Measurements from ENCODE around the gene SPNS3. TPM values are rescaled to one million over a fixed set of nuclear protein-coding genes. Genes with fewer than 3 reads are reported as not detected.

Gene SPNS3
- total and polyA plus RNA-seq, 7 donors = 1.6 TPM; not detected in 6

DNA sequence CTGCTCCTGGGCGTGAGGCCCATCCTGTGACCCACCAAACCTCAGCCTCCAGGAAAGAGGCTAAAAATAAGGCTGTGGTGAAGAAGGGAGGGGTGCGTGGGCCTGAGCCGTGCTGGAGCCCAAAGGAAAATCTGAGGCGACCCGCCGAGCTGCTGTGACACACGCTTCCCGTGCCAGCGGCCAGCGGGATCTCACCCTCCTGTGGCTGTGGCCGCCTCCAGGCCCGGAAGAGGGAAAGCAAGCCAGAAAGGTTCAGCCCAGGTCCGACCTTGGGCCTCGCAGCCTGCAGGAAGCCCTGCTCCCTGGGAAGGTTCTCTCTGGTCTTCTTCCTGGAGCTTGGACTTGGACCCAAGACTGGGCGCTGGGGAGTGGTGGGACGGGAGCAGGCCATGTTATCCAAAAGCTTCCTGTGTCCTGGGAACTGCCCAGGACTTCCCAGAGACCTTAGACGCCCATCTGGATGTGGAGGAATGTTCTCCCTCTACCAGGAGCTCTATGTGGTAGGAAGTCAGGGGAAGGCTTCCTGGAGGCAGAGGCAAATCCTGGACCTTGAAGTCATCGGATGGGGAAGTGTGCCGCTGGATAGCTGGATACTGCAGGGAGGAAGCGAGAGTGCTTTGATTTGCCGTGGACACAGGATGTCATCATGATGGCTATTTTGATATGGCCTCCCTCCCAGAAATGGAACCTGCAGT is 76.3 kb downstream of the SPNS3 start:
- Histone ChIP-seq H3K36me3 (no peaks in the 10 kb centered on the region), H3K27ac (peak overlapping the region in 3 of 4 donors; percentile 16 to 66 (median 25)), H3K9me3 (no peaks in the 10 kb centered on the region), H3K27me3 (peaks cover 0 to 24% (median 0%) of the 10 kb centered on the region in 3 donors), H3K4me1 (peaks cover 0 to 4% (median 0%) of the 10 kb centered on the region in 4 donors), H3K4me3 (no peak overlapping the region)
- DNase-seq = peak; percentile 55
- intact Hi-C loops (cut with DNase I) = no loop called here
- WGBS, 2 donors = 75 to 89% methylated on average over 21 of the region's 21 CpGs
- no peak for TF ChIP-seq EP300 (IDR thresholded peaks at IDR 0.05)
- TF ChIP-seq POLR2AphosphoS5 (IDR thresholded peaks at IDR 0.05) = no peak
- TF ChIP-seq POLR2A (IDR thresholded peaks at IDR 0.05) = no peak
- TF ChIP-seq, protein P1, sequence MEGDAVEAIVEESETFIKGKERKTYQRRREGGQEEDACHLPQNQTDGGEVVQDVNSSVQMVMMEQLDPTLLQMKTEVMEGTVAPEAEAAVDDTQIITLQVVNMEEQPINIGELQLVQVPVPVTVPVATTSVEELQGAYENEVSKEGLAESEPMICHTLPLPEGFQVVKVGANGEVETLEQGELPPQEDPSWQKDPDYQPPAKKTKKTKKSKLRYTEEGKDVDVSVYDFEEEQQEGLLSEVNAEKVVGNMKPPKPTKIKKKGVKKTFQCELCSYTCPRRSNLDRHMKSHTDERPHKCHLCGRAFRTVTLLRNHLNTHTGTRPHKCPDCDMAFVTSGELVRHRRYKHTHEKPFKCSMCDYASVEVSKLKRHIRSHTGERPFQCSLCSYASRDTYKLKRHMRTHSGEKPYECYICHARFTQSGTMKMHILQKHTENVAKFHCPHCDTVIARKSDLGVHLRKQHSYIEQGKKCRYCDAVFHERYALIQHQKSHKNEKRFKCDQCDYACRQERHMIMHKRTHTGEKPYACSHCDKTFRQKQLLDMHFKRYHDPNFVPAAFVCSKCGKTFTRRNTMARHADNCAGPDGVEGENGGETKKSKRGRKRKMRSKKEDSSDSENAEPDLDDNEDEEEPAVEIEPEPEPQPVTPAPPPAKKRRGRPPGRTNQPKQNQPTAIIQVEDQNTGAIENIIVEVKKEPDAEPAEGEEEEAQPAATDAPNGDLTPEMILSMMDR (IDR thresholded peaks at IDR 0.05) = no peak

DNA sequence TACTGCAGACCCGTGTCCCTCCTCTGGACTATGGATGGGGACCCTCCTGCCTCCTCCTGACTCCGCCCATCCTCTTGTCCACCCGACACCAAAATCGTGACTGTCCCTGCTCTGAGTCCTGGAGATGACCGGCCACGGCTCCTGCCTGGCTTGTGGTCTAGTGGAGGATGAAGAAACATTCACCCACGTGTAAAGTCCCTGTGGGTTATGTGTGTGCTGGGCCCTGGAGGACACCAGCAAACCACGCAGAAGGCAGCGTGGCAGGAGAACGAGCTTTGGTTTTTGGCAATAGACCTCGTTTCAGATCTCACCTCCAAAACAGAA is 76.8 kb downstream of the SPNS3 start:
- Histone ChIP-seq H3K4me3 (no peak overlapping the region), H3K27me3 (peaks cover 0 to 18% (median 0%) of the 10 kb centered on the region in 3 donors), H3K9me3 (no peaks in the 10 kb centered on the region), H3K4me1 (peaks cover 0 to 4% (median 0%) of the 10 kb centered on the region in 4 donors), H3K36me3 (no peaks in the 10 kb centered on the region), H3K27ac (peak overlapping the region in 2 of 4 donors; percentile 25 to 66)
- intact Hi-C loops (cut with DNase I) = no loop called here
- peak; percentile 47 for DNase-seq
- TF ChIP-seq POLR2AphosphoS5 (IDR thresholded peaks at IDR 0.05) = no peak
- TF ChIP-seq EP300 (IDR thresholded peaks at IDR 0.05) = no peak
- no peak for TF ChIP-seq POLR2A (IDR thresholded peaks at IDR 0.05)
- TF ChIP-seq, protein P1 (IDR thresholded peaks at IDR 0.05) = no peak
- WGBS, 2 donors = 76 to 85% methylated on average over 11 of the region's 11 CpGs

GRCh38 chr17:4511199-4511932 is 77.6 kb downstream of the SPNS3 start:
- Histone ChIP-seq H3K27ac (peak overlapping the region in 1 of 4 donors; percentile 66), H3K27me3 (peaks cover 0 to 11% (median 0%) of the 10 kb centered on the region in 3 donors), H3K4me1 (peaks cover 0 to 2% (median 0%) of the 10 kb centered on the region in 4 donors), H3K9me3 (no peaks in the 10 kb centered on the region), H3K4me3 (no peak overlapping the region), H3K36me3 (no peaks in the 10 kb centered on the region)
- peak; percentile 54 for DNase-seq
- WGBS, 2 donors = 85 to 86% methylated on average over 10 of the region's 10 CpGs
- TF ChIP-seq, protein P1 (IDR thresholded peaks at IDR 0.05) = no peak
- TF ChIP-seq POLR2AphosphoS5 (IDR thresholded peaks at IDR 0.05) (no peak), EP300 (IDR thresholded peaks at IDR 0.05) (no peak), POLR2A (IDR thresholded peaks at IDR 0.05) (no peak)
- intact Hi-C loops (cut with DNase I) = no loop called here

- H3K4me1 ChIP-seq = no peaks in the 10 kb centered on the region
- H3K27me3 ChIP-seq = no peaks in the 10 kb centered on the region
- DNase-seq = peak; percentile 46
- WGBS, 2 donors = 85 to 86% methylated on average over 31 of the region's 31 CpGs
- TF ChIP-seq EP300 (IDR thresholded peaks at IDR 0.05) (no peak), POLR2AphosphoS5 (IDR thresholded peaks at IDR 0.05) (no peak), POLR2A (IDR thresholded peaks at IDR 0.05) (no peak)
- TF ChIP-seq, protein P1 (IDR thresholded peaks at IDR 0.05) = no peak
- H3K36me3 ChIP-seq = no peaks in the 10 kb centered on the region
- intact Hi-C loops (cut with DNase I) = no loop called here
- H3K9me3 ChIP-seq = no peaks in the 10 kb centered on the region
- H3K4me3 ChIP-seq = no peak overlapping the region
- H3K27ac ChIP-seq = peak overlapping the region in 1 of 4 donors; percentile 38
Observed at GRCh38 chr17:4512156-4513112, 78.7 kb downstream of the SPNS3 start.
